Measurements from ENCODE around the gene FRMPD1.
"Not testable (repeated sequence)": the region's sequence is repeated elsewhere in the genome, so short reads cannot be mapped to it uniquely, and the experiment has no call there.

The FRMPD1 gene

GRCh38 chr9:37740128-37740527, 89.4 kb downstream of the FRMPD1 start:
- no peak for DNase-seq

DNA sequence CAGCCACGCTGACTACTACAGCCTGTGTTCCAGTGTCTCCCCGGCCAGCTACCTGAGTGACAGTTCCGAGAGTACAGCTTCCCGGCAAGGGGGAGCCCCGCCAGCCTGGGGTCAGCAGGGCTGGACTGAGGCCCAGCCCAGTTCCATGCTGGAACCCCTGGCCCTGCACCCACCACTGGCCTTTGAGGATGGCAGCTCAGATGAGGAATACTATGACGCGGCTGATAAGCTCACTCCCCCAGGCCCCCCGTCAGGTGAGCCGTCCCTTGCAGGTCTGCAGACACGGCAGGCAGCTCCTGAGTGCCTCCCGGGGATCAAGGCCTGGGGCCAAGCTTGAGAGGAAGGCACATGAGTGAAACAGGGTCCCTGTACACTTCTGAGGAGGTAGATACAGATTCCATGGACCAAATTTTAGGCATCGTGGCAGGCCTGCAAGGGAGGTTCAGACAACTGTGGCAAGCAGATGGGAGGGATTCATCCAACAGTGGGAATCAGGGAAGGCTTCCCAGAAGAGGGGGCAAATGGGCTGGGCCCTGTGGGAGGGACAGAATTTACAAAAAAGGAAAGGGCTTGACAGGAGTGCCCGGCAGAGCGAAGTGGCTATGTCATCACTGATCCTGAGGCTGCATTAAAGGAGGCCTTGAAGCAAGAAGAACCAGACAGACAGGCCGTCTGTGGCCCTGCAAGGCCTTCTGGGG, 90.0 kb downstream of the FRMPD1 start:
- DNase-seq, result no peak

- no peak for DNase-seq
Observed at GRCh38 chr9:37745970-37746369, 95.2 kb downstream of the FRMPD1 start.

DNA sequence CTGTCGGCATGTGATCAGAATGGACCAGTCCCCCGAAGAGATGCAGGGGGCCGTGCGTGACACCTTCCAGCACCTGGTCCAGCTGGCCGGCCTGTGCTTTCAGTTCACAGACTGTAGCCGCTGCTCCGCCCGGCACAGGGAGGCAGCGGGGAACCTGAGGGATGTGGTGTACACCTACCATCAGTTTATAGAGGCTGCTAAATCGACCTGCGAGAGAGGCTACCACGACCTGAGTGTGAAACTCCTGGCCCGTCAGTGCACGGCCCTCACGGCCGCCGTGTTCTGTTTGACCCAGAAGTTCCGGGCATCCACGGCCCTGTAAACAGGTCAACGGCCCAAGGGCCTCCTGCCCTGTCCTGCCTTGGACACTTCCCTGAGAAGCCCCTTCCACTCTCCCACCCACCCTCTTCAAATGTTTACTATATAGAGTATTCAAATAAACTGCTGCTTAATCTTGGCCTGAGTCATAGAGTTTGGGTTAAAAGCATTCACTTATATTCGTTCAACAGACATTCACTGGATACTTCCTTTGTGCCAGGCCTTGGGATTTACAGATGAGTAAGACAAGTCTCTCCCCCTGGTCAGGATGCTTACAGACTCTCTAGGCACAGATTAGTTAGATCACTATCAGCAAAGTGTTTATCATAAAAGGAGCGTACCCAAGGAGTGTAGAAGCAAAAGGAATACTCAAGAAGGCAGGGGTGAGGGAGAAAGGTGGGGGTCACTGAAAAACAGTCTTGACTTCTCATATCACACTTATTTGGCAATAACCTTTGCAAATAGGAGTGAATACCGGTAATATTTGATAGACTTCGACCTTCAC, 95.9 kb downstream of the FRMPD1 start:
- no peak for DNase-seq

DNA sequence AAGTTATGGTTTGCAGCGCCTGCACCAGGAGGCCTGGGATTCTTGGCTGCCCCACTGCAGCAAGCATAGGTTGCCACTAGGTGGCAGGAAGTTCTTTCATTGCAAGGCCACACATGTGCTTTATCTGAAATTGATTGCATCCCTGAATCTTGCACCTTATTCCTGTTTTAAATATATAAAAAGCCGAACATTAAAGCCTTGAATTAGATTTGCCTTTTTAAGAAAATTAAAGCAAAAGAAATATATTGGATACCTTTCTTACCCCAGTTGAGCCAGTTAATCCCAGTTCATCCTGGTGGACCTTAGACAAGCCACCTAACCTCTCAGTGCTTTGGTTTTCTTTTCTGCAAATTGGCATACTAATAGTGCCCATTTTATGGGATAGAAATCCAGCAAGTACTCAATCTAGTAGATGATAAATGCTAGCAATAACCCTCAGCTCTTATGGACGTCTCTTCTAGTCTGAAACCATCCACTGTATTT, 96.6 kb downstream of the FRMPD1 start:
- peak; percentile 55 for DNase-seq

- no peak for DNase-seq
Observed at GRCh38 chr9:37749129-37749528, 98.4 kb downstream of the FRMPD1 start.

DNA sequence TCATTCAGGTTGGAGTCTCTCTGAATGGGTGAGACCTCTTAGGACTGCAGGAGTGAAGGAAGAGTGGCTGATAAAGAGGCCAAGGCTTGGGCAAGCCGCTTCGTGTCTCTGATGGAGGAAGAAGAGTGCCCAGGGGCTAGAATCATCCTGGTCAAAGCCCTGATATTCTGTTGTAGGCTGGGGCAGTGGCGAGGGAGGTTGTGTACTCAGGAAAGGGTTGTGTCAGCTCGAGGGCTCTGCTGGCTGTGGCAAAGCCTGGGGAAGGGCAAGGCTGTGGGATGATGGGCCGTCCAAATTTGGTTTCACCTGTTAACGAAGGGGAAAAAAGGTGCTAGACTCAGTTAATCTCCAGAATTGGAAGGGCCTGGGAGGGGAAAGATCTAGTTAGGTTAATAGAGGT, 100.4 kb downstream of the FRMPD1 start:
- no peak for DNase-seq

DNA sequence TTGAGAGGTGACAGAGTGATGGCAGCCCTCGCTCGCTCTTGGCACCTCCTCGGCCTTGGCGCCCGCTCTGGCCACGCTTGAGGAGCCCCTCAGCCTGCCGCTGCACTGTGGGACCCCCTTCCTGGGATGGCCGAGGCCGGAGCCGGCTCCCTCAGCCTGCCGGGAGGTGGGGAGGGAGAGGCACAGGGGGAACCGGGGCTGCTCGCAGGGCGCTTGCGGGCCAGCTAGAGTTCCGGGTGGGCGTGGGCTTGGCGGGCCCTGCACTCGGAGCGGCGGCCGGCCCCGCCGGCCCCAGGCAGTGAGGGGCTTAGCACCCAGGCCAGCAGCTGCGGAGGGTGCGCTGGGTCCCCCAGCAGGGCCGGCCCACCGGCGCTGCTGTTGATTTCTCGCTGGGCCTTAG, 101.0 kb downstream of the FRMPD1 start:
- not testable (repeated sequence) for DNase-seq

- DNase-seq, result not testable (repeated sequence)
Observed at GRCh38 chr9:37752112-37752511, 101.4 kb downstream of the FRMPD1 start.

- no peak for DNase-seq
Observed at GRCh38 chr9:37752642-37753488, 102.1 kb downstream of the FRMPD1 start.

DNA sequence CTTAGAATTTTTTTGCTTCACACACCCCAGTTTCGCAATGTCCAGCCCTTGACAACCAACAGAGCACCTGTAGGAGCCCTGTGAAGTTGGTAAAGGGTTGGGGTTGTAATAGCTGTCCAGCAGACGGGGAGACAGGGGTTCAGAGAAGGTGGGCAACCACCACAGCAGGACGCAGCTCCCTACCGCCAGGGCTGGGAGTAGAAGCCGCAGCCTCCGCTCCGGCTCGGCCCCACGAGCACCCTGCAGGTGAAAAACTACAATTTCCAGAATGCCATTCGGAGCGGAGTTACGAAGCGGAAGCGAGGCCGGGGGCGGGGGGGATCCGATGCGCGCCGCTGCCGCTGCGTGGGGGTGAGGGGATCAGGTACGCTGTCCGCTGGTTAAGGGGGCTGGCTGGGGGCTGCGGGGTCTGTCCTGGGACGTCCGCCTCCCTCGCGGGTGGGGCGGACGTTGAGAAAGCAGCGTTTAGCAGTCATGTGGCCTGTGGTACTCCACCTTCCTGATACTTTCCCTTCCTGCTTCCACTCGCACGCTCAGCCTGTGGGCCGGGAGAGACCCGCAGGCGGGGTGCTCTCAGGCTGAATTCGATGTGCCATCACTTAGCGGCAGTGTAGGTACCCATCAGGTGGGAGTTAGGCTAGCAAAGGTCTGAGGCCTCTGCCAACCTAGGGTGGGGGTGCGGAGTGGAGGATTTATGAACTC, 102.9 kb downstream of the FRMPD1 start, which contains the start of gene TRMT10B:
TRMT10B (plus strand) TSS at position 317 of the 702 bp plus-strand sequence. CDS start 8,127 bp downstream, outside the sequence.
- peak; percentile 77 for DNase-seq

DNA sequence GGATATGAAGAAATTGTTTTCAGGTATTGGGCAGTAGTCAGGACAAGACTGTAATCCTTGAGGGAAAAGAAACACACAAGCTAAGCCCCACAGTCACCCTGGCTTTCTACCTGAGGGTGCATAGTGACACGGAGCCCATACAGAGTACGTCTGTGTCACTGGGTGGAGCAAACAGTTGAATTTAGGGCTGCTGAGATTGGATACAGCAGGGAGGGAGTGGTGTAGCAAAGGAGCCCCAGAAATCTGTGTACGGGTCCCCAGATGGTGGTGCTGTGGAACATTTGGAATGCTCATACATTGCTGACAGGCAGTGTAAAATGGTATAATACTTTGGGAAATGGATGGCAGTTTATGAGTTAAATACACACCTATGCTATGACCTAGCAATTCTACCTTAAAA, 108.0 kb downstream of the FRMPD1 start:
- DNase-seq, result no peak

GRCh38 chr9:37760416-37761161, 109.8 kb downstream of the FRMPD1 start:
- no peak for DNase-seq

DNA sequence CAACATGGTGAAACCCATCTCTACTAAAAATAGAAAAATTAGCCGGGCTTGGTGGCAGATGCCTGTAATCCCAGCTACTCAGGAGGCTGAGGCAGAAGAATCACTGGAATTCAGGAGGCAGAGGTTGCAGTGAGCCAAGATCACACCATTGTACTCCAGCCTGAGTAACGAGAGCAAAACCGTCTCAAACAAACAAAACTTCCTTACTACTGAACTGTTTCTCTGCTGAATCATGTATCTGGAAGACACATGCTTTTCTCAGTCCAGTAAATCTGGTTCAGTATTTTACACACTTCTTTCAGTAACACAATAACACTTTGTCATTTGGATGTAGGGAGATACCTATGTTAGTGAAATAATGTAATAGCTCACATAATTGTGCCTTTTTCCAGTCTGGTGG, 110.8 kb downstream of the FRMPD1 start:
- DNase-seq, result no peak

- DNase-seq, result not testable (repeated sequence)
Observed at GRCh38 chr9:37765263-37765662, 114.5 kb downstream of the FRMPD1 start.

DNA sequence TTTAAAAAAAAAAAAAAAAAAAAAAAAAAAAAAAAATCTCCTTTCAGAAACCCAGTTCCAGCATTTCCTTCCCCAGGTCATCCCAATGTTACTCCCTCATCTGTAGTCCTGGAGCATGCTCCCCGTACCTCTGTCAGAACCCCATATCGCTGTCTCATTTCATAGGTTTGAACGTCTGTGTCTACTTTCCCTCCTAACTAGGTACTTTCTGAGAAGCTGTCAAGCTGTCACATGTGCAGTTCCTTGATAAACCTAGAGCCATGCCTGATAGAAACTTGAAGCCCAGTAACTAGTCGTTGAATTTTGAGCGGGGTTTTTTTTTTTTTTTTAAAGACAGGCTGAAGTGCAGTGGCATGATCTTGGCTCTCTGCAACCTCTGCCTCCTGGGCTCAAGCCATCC, 118.6 kb downstream of the FRMPD1 start:
- DNase-seq, result no peak

GRCh38 chr9:37769995-37770394, 119.2 kb downstream of the FRMPD1 start:
- no peak for DNase-seq

GRCh38 chr9:37775216-37775919, 124.6 kb downstream of the FRMPD1 start:
- no peak for DNase-seq

GRCh38 chr9:37776328-37776727, 125.6 kb downstream of the FRMPD1 start:
- DNase-seq, result no peak

DNA sequence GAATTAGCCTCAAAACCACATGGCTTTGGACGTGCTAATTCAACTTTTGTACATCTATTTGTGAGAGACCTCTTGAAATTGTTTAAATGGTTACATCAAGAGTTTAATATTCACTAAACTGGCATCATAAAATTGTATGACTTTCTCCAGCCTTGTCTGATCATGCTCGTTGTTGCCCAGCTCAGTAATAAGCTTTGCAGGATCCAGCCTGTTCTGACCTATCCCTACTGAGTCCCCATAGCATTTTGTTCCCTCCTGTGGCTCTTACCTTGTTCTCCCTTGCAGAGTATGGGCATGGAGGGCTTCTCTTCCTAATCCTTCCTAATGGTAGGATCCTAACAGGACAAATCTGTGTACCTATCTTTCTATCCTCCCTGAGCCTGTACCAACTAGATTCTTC, 127.8 kb downstream of the FRMPD1 start:
- DNase-seq, result no peak

DNA sequence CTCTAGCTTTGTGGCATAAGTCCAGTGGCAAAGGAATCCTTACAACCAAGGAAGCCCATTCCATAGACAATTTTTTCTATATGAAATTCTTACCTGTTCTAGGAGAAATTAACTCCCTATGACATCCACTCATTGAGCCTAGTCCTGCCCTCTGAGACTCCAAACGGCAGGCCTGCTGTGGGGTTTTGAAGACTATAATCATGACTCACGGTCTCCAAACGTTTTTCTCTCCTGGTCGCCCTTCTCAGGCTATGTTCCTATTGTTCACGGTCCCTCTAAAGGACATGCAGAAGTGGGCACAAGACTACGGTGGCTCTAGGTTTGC, 133.5 kb downstream of the FRMPD1 start:
- no peak for DNase-seq

Data from activated CD8-positive, alpha-beta memory T cell treated with anti-CD3 and anti-CD28 coated beads, Interleukin-2, amount 50 U/mL, for 4 hours (primary cell).